ENCODE measurements around the gene ERN1.
"Not testable (repeated sequence)": the region's sequence is repeated elsewhere in the genome, so short reads cannot be mapped to it uniquely, and the experiment has no call there.

Gene ERN1

DNA sequence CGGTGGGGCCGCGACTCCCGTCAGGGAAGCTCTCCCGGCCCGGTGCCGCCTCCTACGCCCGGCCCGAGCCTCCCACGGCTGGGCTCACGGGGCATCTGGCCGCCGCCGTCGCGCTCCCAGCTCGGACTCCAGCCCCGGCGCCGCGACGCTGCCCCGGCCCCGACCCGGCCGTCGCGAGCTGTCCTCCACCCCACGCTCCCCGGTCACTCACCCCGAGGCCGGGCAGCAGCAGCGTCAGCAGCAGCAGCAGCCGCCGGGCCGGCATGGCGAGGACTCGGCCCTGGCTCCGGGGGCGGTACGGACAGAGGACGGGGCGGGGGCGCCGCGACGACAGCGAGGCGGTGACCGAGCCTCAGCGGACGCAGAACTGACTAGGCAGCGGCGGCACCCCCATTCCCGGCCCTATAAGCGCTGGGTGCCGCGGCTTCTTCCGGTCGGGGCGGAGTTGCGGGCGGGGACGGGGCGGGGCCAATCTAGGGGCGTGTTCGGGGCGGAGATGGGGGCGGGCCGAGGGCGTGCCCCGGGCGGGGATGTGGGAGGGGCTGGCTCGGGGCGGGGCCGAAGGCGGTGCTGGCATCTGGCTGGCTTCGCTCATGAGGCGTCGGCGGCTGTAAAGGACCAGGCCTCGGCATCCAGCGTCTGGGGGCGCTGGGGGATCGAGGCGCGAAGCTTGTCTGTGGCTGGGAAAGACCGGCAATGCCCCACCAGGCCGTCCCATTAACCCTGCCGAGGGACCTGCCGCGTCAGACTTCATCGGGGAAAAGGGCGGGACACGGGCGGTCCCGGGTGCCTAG lies at the start of gene ERN1:
TSS of gene ERN1 (minus strand) at position 380 of the 794 bp plus-strand sequence. CDS start at position 265, 115 bp downstream.
- DNase-seq (ENCODE audit: low spot score): peak; percentile 96

DNA sequence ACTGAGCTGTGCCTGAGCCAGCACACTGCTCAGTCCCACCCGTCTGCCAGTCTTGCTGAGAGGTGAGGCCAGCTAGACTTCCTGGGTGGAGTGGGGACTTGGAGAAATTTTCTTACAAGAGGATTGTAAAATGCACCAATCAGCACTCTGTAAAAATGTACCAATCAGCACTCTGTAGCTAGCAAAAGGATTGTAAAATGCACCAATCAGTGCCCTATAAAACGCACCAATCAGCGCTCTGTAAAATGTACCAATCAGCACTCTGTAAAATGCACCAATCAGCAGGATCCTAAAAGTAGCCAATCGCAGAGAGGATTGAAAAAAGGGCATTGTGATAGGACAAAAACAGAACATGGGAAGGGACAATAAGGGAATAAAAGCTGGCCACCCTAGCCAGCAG lies 49.1 kb upstream of the ERN1 start:
- not testable (repeated sequence) for DNase-seq (ENCODE audit: low spot score)

DNA sequence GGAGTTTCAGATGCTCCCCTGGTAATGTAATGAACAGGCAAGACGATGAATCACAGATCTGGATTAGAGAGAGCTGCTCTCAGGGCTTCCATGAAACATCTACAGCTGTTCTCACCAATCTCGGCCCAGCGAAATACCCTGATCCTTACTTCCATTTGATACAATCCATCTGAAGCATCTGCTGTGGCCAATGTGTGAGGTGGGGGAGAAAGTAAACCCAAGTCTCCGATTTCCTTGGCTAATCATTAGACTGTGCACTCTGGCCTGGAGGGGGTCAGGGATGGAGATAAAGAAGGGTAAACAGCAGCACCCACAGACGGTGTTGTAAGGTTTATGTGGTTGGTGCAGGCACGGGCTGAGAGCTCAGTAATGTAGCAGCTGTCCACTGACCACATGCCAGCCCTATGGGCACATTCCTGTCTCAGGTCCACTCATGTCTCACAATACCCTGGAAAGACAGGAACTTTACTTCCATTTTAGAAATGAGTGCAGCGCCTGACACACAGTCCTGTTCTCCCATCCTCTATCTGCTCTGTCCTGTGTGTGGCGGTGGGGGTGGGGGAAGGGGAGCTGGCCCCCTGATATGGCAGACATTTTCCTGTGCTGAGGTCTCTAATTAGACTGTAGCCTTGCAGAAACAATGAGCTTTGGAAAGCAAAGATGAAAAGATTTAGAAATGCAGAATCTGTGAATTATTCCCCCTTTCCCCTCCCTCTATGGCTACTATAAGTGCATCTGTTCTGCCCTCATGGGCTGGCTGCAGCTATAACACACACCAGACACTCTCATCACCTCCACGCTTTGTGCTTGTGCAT lies 48.3 kb upstream of the ERN1 start:
- no peak for DNase-seq (ENCODE audit: low spot score)

- no peak for DNase-seq (ENCODE audit: low spot score)
Measured at GRCh38 chr17:64177311-64178010, 47.5 kb upstream of the ERN1 start.

- no peak for DNase-seq (ENCODE audit: low spot score)
Measured at GRCh38 chr17:64176556-64176955, 46.6 kb upstream of the ERN1 start.

- DNase-seq (ENCODE audit: low spot score): peak; percentile 60
Measured at GRCh38 chr17:64174686-64175456, 44.9 kb upstream of the ERN1 start.

- DNase-seq (ENCODE audit: low spot score): no peak
Measured at GRCh38 chr17:64173646-64174045, 43.7 kb upstream of the ERN1 start.

GRCh38 chr17:64172510-64172909 lies 42.6 kb upstream of the ERN1 start:
- no peak for DNase-seq (ENCODE audit: low spot score)

- DNase-seq (ENCODE audit: low spot score): no peak
Measured at GRCh38 chr17:64171041-64171440, 41.1 kb upstream of the ERN1 start.

DNA sequence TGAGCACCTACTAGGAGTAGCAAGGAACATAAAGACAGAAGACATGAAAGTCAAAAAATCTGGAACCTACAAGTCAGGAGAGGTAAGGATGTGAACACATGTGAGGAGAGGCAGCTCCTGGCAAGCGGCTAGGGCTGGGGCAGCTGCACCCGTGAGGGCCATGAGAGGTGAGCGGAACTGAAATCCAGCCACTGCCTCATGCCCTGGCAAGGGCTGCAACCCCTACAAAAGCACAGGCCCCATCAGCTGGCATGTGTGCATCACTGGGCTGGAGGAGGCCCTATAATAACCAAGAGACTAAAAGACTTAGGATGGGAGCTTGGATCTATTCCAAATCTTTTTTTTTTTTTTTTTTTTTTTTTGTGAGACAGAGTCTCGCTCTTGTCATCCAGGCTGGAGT lies 40.3 kb upstream of the ERN1 start:
- DNase-seq (ENCODE audit: low spot score): no peak

DNA sequence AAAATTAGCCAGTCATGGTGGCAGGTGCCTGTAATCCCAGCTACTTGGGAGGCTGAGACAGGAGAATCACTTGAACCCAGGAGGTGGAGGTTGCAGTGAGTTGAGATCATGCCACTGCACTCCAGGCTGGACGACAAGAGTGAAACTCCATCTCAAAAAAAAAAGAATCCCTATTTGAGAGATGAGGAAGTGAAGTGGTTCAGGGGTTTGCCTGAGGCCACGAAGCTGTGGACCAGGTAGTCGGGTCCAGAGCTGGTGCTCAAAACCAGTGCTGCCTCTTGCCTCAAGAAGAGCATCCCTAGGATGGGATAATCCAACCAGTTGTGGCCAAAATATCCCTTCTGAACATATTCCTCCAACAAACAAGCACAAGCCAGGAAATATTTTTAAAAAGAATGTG lies 37.7 kb upstream of the ERN1 start:
- DNase-seq (ENCODE audit: low spot score): not testable (repeated sequence)

- no peak for DNase-seq (ENCODE audit: low spot score)
Measured at GRCh38 chr17:64166876-64167275, 36.9 kb upstream of the ERN1 start.

DNA sequence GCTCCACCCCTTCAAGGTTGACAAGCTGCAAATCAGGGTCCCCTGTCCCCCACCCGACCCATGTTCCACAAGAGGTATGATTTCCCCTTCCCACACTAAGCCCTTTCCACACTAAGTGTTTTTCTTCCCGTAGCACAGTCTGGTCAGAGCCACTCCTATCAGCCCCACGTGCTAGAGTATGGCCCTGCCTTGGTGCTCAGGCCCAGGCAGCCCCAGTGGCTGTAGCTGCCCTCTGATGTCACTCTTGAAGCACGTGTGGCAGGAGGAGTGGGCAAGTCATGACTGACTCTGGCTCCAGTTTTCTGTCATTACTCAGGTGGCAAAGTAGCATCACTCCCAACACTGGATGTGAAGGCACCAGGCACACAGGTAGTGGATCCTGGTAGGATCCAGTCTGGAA lies 35.4 kb upstream of the ERN1 start:
- DNase-seq (ENCODE audit: low spot score): no peak

- no peak for DNase-seq (ENCODE audit: low spot score)
Measured at GRCh38 chr17:64164596-64165285, 34.8 kb upstream of the ERN1 start.

DNA sequence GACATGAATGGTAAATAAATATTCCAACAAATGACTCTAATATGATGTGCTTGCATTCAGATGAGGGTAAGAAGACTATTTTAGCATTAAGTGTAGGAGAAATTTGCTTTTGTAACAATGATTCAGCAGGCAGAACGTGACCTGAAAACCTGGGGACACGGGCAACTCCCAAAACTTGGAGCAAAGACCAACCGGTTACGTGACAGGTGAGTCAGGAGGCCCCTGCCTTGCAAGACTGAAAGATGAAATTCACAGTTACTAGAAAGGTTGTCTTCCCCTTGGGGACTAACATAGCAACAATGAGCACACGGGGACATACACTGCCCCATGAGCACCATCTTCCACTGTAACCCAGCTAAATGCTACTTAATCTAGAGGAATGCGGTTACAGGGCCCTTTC lies 33.5 kb upstream of the ERN1 start:
- no peak for DNase-seq (ENCODE audit: low spot score)

DNA sequence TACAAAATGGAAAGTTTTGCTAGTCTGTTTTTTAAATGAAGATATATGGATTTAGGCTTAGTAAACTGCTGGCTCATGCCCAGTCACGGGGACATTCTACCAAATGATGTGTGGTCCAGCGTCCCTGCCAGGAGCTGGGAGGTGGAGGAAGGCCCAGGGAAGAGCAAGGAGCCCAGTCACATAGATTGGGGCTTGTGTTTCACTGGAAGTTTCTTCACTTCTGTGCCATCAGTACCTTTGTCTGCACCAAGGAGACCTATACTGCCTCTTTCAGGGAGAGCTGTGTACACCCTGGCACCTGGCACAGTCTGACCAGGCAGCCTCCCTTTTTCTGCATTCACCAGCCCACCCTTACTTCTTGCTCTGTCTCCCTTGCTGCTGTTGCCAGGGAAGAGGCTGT lies 32.6 kb upstream of the ERN1 start:
- no peak for DNase-seq (ENCODE audit: low spot score)

- no peak for DNase-seq (ENCODE audit: low spot score)
Measured at GRCh38 chr17:64161380-64162176, 31.6 kb upstream of the ERN1 start.

- DNase-seq (ENCODE audit: low spot score): peak; percentile 80
Measured at GRCh38 chr17:64160378-64160777, 30.4 kb upstream of the ERN1 start.

DNA sequence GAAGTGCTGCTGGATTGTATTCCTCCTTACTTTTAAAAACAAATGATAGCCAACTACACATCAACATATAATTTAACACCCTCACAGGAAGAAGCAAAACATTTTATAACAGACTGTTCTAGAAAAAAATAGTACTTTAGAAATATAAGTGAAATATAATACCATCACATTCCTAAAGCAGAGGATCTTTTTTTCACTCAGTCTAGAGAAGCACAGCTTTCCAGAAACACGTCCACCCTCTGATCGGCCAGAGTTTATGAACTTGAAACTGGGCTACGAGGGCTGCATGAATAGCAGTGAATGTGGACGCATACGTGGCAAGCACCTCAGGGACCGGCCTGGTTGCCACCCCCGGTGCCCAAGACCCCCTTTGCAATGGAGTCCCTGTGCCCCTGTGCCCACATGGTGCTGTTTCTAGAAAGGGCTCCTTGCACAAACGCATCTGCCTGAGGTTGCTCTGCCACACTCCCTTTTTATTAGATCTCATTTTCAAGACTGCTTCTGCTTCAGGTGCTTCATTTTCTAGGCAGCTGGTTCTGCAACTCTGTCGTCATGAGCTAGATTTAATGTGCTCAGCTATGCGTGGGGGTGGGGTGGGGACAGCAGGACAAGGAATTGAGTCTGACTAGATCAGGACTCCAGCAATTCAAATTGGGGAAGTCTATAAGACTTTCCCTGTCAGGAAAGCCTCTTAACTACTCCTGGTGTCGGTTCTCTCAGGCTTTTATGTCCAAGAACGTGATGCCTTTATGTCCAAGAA lies 29.1 kb upstream of the ERN1 start:
- DNase-seq (ENCODE audit: low spot score): no peak

- DNase-seq (ENCODE audit: low spot score): no peak
Measured at GRCh38 chr17:64158406-64158805, 28.5 kb upstream of the ERN1 start.
